ENCODE data around the gene PTGES3L. TPM values are rescaled to one million over a fixed set of nuclear protein-coding genes. Genes with fewer than 3 reads are reported as not detected.

PTGES3L gene
- total and polyA plus RNA-seq, 2 donors (not counting 1 experiment from before 2014, with no cell fraction given), result 0.17 to 1.7 TPM

DNA sequence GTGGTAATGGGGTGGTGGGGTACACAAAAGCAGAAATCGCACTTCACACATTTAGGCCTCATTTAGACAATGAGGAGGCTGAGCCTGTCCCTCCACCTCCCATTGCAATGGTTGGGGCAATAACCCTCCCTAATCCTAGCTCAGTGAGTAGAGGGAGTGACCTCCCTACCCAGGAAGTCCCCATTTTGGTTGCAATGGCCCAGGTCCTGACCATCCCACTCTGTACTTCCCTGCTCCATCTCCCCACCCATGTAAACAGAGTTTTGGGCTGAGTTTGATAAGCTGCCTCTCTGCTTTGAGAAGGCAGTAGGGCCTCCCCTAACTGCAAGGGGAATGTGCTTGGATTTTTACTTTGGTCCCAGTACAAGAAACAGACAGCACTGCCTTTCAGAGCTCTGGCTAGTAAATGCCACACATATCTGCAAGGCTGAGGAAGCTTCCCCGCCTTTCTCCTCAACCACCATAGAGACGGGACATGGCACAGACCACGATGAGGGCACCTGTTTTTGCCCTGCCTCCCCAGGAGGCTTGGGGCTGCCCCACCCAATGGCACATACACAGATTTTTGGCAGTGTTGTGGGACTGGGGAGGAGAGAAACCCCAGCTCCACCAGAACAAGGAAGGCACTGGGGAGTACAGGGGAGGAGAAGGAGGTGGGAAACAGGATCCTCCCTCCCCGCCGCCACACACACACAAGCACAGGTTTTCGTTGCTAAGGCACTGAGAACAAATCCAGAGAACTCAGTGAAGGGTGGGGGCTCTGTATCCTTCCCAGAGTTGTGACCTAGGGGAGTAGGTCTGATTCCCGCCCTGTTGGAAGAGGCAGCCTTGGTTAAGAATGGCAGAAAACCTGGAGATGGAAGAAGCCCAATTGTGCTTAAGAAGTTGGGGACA is 35.0 kb upstream of the PTGES3L start:
- Histone ChIP-seq H3K9me3 (ENCODE audit: control insufficient read depth, insufficient read depth, low read depth, low read length) (no peaks in the 10 kb centered on the region), H3K9ac (ENCODE audit: insufficient read depth, low read length) (no peak overlapping the region), H3K4me2 (ENCODE audit: extremely low read depth, insufficient read depth, low read length) (no peak overlapping the region), H3K36me3 (ENCODE audit: control insufficient read depth, insufficient read depth, low read length) (peaks cover 19% of the 10 kb centered on the region), H4K20me1 (ENCODE audit: control insufficient read depth, extremely low read depth, insufficient read depth, low read length) (no peaks in the 10 kb centered on the region), H3K27ac (ENCODE audit: insufficient read depth, low read length) (no peak overlapping the region), H2AFZ (ENCODE audit: low read length) (no peak overlapping the region), H3K4me1 (ENCODE audit: control insufficient read depth, extremely low read depth, insufficient read depth, low read length) (peaks cover 6% of the 10 kb centered on the region), H3K4me3 (replicated peaks in 1 of 4; ENCODE audit: control extremely low read depth in 1 of 4, insufficient read depth in 1 of 4, low read depth in 3 of 4, low read length in 4 of 4) (no peak overlapping the region), H3K79me2 (ENCODE audit: control insufficient read depth, insufficient read depth, low read length) (peaks cover 14% of the 10 kb centered on the region), H3K27me3 (ENCODE audit: control insufficient read depth, insufficient read depth, low read length) (no peaks in the 10 kb centered on the region)
- DNase-seq (ENCODE audit: low read depth in 2 of 2), result no peak
- TF ChIP-seq EZH2 (IDR thresholded peaks at IDR 0.05; ENCODE audit: low read length, missing control alignments), result no peak
- TF ChIP-seq, protein P1, sequence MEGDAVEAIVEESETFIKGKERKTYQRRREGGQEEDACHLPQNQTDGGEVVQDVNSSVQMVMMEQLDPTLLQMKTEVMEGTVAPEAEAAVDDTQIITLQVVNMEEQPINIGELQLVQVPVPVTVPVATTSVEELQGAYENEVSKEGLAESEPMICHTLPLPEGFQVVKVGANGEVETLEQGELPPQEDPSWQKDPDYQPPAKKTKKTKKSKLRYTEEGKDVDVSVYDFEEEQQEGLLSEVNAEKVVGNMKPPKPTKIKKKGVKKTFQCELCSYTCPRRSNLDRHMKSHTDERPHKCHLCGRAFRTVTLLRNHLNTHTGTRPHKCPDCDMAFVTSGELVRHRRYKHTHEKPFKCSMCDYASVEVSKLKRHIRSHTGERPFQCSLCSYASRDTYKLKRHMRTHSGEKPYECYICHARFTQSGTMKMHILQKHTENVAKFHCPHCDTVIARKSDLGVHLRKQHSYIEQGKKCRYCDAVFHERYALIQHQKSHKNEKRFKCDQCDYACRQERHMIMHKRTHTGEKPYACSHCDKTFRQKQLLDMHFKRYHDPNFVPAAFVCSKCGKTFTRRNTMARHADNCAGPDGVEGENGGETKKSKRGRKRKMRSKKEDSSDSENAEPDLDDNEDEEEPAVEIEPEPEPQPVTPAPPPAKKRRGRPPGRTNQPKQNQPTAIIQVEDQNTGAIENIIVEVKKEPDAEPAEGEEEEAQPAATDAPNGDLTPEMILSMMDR (conservative IDR thresholded peaks at IDR 0.05 in 1 of 2, IDR thresholded peaks at IDR 0.05 in 1 of 2; ENCODE audit: low read depth in 1 of 2, low read length in 2 of 2), result no peak

DNA sequence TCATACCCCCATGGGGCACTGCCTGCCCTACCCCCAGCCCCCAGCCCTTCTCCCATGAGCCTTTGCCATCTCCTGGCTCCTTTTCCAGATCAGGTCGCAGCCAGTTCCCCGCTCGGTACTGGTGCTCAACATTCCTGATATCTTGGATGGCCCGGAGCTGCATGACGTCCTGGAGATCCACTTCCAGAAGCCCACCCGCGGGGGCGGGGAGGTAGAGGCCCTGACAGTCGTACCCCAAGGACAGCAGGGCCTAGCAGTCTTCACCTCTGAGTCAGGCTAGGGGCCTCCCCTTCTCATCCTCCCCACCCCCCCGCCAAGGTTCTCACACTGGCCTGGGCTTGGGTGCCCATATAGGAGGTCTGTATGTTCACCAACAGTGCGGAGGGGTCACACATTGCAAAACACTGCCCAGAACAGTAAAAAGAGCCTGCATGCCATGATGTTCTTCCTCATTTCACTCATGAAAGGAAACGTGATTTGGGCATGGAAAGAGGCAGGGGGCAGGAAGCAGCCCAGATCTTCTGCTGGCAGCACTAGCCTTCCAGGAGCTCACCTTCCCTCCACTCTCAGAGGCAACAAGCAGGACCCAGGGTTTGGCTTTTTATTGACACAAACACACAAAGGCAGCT is 34.3 kb upstream of the PTGES3L start:
- Histone ChIP-seq H3K4me2 (ENCODE audit: extremely low read depth, insufficient read depth, low read length) (no peak overlapping the region), H2AFZ (ENCODE audit: low read length) (no peak overlapping the region), H4K20me1 (ENCODE audit: control insufficient read depth, extremely low read depth, insufficient read depth, low read length) (no peaks in the 10 kb centered on the region), H3K27me3 (ENCODE audit: control insufficient read depth, insufficient read depth, low read length) (no peaks in the 10 kb centered on the region), H3K4me1 (ENCODE audit: control insufficient read depth, extremely low read depth, insufficient read depth, low read length) (no peaks in the 10 kb centered on the region), H3K9ac (ENCODE audit: insufficient read depth, low read length) (no peak overlapping the region), H3K79me2 (ENCODE audit: control insufficient read depth, insufficient read depth, low read length) (peaks cover 11% of the 10 kb centered on the region), H3K4me3 (replicated peaks in 1 of 4; ENCODE audit: control extremely low read depth in 1 of 4, insufficient read depth in 1 of 4, low read depth in 3 of 4, low read length in 4 of 4) (no peak overlapping the region), H3K9me3 (ENCODE audit: control insufficient read depth, insufficient read depth, low read depth, low read length) (no peaks in the 10 kb centered on the region), H3K36me3 (ENCODE audit: control insufficient read depth, insufficient read depth, low read length) (peaks cover 19% of the 10 kb centered on the region), H3K27ac (ENCODE audit: insufficient read depth, low read length) (no peak overlapping the region)
- TF ChIP-seq EZH2 (IDR thresholded peaks at IDR 0.05; ENCODE audit: low read length, missing control alignments), result no peak
- TF ChIP-seq, protein P1 (conservative IDR thresholded peaks at IDR 0.05 in 1 of 2, IDR thresholded peaks at IDR 0.05 in 1 of 2; ENCODE audit: low read depth in 1 of 2, low read length in 2 of 2), result no peak
- no peak for DNase-seq (ENCODE audit: low read depth in 2 of 2)

DNA sequence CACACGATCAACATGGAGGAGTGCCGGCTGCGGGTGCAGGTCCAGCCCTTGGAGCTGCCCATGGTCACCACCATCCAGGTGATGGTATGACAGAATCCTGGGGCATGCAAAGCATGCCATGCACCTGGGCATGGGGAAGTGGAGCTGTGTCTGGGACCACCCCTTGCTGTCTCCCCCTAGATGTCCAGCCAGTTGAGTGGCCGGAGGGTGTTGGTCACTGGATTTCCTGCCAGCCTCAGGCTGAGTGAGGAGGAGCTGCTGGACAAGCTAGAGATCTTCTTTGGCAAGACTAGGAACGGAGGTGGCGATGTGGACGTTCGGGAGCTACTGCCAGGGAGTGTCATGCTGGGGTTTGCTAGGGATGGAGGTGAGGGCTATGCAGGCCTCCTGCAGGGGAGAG is 33.4 kb upstream of the PTGES3L start:
- DNase-seq (ENCODE audit: low read depth in 2 of 2), result no peak
- Histone ChIP-seq H3K79me2 (ENCODE audit: control insufficient read depth, insufficient read depth, low read length) (peaks cover 6% of the 10 kb centered on the region), H4K20me1 (ENCODE audit: control insufficient read depth, extremely low read depth, insufficient read depth, low read length) (no peaks in the 10 kb centered on the region), H3K4me1 (ENCODE audit: control insufficient read depth, extremely low read depth, insufficient read depth, low read length) (no peaks in the 10 kb centered on the region), H3K9ac (ENCODE audit: insufficient read depth, low read length) (no peak overlapping the region), H3K4me3 (replicated peaks in 1 of 4; ENCODE audit: control extremely low read depth in 1 of 4, insufficient read depth in 1 of 4, low read depth in 3 of 4, low read length in 4 of 4) (no peak overlapping the region), H3K36me3 (ENCODE audit: control insufficient read depth, insufficient read depth, low read length) (peaks cover 15% of the 10 kb centered on the region), H3K4me2 (ENCODE audit: extremely low read depth, insufficient read depth, low read length) (no peak overlapping the region), H2AFZ (ENCODE audit: low read length) (no peak overlapping the region), H3K27me3 (ENCODE audit: control insufficient read depth, insufficient read depth, low read length) (no peaks in the 10 kb centered on the region), H3K27ac (ENCODE audit: insufficient read depth, low read length) (no peak overlapping the region), H3K9me3 (ENCODE audit: control insufficient read depth, insufficient read depth, low read depth, low read length) (no peaks in the 10 kb centered on the region)
- TF ChIP-seq, protein P1 (conservative IDR thresholded peaks at IDR 0.05 in 1 of 2, IDR thresholded peaks at IDR 0.05 in 1 of 2; ENCODE audit: low read depth in 1 of 2, low read length in 2 of 2), result no peak
